Astrocyte of the spinal cord (primary cell): ENCODE results near the gene ERG.

Experiments
- DNase-seq: peaks from one replicate; pipeline ENCODE4 v3.0.0; 2011; ENCODE audit warnings: low read depth, low spot score
- H3K4me3 ChIP-seq: 2 replicates; pipeline ENCODE4 v1.5.1; 2011; ENCODE audit warnings: low read depth, mild to moderate bottlenecking, low read length, moderate library complexity
- in situ Hi-C: cut with HindIII; loops from 2 replicates; pipeline ENCODE4 v1.10.0; 2017; ENCODE audit warnings: low sequenced_read_pairs
- TF ChIP-seq, protein P1 (sequence below): IDR thresholded peaks from 2 replicates; pipeline ENCODE4 v1.5.1; 2012; ENCODE audit warnings: low read depth, mild to moderate bottlenecking, low read length, inconsistent platforms

Gene ERG

DNA sequence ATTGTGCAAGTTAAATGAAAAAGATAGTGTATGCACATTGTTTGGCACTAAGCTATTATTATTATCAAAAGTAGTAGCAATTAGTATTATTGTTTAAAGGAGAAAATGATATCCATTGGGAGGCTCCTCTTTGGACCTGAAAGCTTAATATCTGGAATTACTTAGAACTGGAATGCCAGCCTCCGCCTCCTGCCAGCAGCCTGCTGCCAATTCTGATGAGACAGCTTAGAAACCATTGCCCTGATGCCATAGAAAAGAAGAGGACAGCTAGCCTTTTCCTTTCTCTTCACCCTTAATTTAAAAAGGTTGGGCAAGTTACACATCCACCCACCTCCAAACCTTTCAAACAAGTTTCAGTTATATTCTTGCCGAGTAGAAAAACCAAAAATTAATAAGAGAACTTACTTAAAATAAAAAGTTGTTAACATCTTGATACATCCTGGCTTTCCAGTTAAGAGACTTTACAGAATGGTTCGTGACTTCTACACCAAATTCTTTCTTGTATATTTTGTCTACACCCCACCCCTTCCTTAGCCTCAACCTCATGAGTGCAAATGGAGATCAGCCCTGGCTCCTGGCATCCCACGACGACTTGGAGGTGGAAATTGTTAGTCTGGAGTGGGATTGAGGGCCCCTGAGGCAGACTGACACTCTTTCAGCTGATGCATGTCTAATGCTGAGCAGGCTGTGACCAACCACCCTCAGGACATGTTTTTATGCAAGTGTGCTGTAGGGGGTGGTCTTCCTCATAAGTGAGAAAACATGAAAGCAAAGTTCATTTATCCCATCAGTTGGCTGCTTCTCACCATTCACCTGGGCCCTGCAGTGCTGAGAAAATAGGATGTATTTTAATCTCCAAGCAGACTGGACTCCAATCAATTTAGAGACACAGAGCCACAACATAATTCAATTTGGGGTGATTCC is 120.8 kb downstream of the ERG start:
- in situ Hi-C loops: no loop called here
- H3K4me3 ChIP-seq: no peak overlapping the region
- DNase-seq: no peak
- TF ChIP-seq, protein P1, sequence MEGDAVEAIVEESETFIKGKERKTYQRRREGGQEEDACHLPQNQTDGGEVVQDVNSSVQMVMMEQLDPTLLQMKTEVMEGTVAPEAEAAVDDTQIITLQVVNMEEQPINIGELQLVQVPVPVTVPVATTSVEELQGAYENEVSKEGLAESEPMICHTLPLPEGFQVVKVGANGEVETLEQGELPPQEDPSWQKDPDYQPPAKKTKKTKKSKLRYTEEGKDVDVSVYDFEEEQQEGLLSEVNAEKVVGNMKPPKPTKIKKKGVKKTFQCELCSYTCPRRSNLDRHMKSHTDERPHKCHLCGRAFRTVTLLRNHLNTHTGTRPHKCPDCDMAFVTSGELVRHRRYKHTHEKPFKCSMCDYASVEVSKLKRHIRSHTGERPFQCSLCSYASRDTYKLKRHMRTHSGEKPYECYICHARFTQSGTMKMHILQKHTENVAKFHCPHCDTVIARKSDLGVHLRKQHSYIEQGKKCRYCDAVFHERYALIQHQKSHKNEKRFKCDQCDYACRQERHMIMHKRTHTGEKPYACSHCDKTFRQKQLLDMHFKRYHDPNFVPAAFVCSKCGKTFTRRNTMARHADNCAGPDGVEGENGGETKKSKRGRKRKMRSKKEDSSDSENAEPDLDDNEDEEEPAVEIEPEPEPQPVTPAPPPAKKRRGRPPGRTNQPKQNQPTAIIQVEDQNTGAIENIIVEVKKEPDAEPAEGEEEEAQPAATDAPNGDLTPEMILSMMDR: no peak

- TF ChIP-seq, protein P1: no peak
- H3K4me3 ChIP-seq: no peak overlapping the region
- in situ Hi-C loops: no loop called here
- no peak for DNase-seq
These were observed 121.6 kb downstream of the ERG start for GRCh38 chr21:38376693-38377092.

DNA sequence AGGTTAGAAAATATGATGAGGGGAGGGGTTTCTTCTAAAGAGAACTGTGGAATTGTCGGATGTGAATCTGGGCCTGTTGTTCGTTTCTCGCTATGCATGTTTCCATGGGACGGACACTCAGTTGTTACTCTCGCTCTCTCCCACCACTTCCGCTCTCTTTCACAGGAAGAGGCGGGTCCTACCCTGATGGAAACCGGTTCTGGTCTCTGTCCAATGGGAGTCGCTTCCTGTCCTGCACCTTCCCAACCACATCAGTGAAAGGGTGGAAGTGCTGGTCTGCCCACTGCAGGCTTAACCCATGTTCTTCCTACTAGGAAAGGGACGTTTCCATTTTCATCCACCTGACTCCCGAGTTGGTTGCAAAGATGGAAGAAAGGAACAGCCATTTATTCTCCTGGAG is 122.0 kb downstream of the ERG start:
- in situ Hi-C loops: no loop called here
- TF ChIP-seq, protein P1: no peak
- H3K4me3 ChIP-seq: no peak overlapping the region
- DNase-seq: no peak

DNA sequence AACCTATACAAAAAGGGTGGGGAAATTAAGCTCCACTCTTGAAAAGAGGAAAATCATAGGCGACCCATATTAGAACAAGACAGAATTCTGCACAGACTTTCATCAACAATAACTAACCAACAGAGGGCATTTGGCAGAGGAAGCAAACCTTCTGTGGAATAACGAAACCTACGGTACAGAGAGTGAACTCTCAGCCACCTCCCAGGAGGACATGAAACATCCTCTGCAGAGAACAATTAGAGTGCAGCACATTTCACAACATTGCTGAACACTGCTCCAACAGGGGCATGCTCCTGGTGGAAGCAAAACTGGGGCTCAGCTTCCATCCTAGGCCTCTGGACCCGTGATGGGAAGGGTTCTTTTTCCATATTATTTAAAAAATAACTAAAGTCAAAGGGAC is 130.6 kb downstream of the ERG start:
- in situ Hi-C loops: no loop called here
- no peak for DNase-seq
- TF ChIP-seq, protein P1: no peak
- no peak overlapping the region for H3K4me3 ChIP-seq

- in situ Hi-C loops: no loop called here
These were observed 132.8 kb downstream of the ERG start for GRCh38 chr21:38365521-38365920.

GRCh38 chr21:38363693-38364092 is 134.6 kb downstream of the ERG start:
- no peak overlapping the region for H3K4me3 ChIP-seq
- no peak for DNase-seq
- in situ Hi-C loops: no loop called here
- TF ChIP-seq, protein P1: no peak

More at GRCh38 chr21:38365521-38365920, 132.8 kb downstream of the ERG start:
- no peak overlapping the region for H3K4me3 ChIP-seq
- DNase-seq: no peak
- TF ChIP-seq, protein P1: no peak
